Heart right ventricle (tissue), 16 donors: ENCODE results near the gene HES3. TPM values are rescaled to one million over a fixed set of nuclear protein-coding genes. Genes with fewer than 3 reads are reported as not detected.

Source experiments
- ATAC-seq, 8 donors: fragments of 200-7000 bp; cut with Tn5 transposase; one replicate each; pipeline ENCODE4 v1.9.1; 2020; ENCODE audit warnings: mild to moderate bottlenecking in 8 of 8, moderate library complexity in 8 of 8, moderate number of reproducible peaks in 1 of 8
- DNase-seq, 2 donors: peaks; one replicate each; pipeline ENCODE4 v3.0.0-alpha.2; 2020
- H3K27ac ChIP-seq, 10 donors: fragments of 200-600 bp; sonication (generic) in 2 of 10; one replicate each; pipeline versions ENCODE4 v1.5.0 to v1.8.0; 2020 to 2022; ENCODE audit warnings: mild to moderate bottlenecking in 3 of 10
- H3K27me3 ChIP-seq, 7 donors: fragments of 200-600 bp; one replicate each; pipeline ENCODE4 v1.8.0; 2021 to 2022; ENCODE audit warnings: mild to moderate bottlenecking in 2 of 7
- H3K36me3 ChIP-seq, 9 donors: fragments of 200-600 bp; sonication (generic) in 1 of 9; one replicate each; pipeline versions ENCODE4 v1.5.0 to v1.8.0; 2020 to 2022; ENCODE audit warnings: mild to moderate bottlenecking in 2 of 9
- H3K4me1 ChIP-seq, 9 donors: fragments of 200-600 bp; sonication (generic) in 1 of 9; one replicate each; pipeline versions ENCODE4 v1.5.0 to v1.8.0; 2020 to 2022; ENCODE audit warnings: mild to moderate bottlenecking in 4 of 9
- H3K4me3 ChIP-seq, 10 donors: fragments of 200-600 bp; sonication (generic) in 2 of 10; one replicate each; pipeline versions ENCODE4 v1.5.0 to v1.8.0; 2020 to 2022; ENCODE audit warnings: mild to moderate bottlenecking in 7 of 10, moderate library complexity in 2 of 10
- H3K9me3 ChIP-seq, 11 donors: fragments of 200-600 bp in 10 of 11; sonication (generic) in 2 of 11; one replicate each; pipeline versions ENCODE4 v1.5.0 to v1.8.0; 2013 to 2022; ENCODE audit warnings: mild to moderate bottlenecking in 2 of 11, control low read depth in 1 of 11, moderate library complexity in 1 of 11
- CTCF ChIP-seq, 9 donors: fragments of 200-600 bp; sonication (generic) in 2 of 9; IDR thresholded peaks; one replicate each; pipeline versions ENCODE4 v1.5.0 to v1.8.0; 2021 to 2022; ENCODE audit warnings: antibody characterized with exemption in 9 of 9, mild to moderate bottlenecking in 5 of 9, moderate library complexity in 1 of 9
- WGBS, 2 donors: extraction: QIAGEN DNeasy Blood & Tissue Kit; methylation state at CpG; one replicate each; pipeline ENCODE4 v1.1.7; 2013; ENCODE audit warnings: inconsistent platforms in 1 of 2; 5-methylcytosine and 5-hydroxymethylcytosine counted together
- intact Hi-C, 10 donors: fragments of 100-400 bp; cut with DNase I; formaldehyde crosslinking; loops; one replicate each; pipeline versions ENCODE4 v1.11.1 to v1.14.2; 2022
- polyA plus RNA-seq, 2 donors: library from polyadenylated mRNA; stranded (reverse); fragments of 200-250 nt; gene quantifications; one replicate each; pipeline ENCODE4 v1.2.3, GENCODE V29; 2013
- total RNA-seq, 10 donors: library from RNA; stranded (reverse); fragmentation: NEBNext Ultra II Directional in 3 of 10; extraction: Animal tissue kit (Norgen Biotek cat#: 25700) in 3 of 10; gene quantifications; one replicate each; pipeline versions ENCODE4 v1.2.1 to v1.2.4, GENCODE V29; 2021 to 2023
- donor health status: Arrhythmogenic right ventricular cardiomyopathy.
- donor health status: ischemic (EF 13 %, LVEDD 7.1; RV severe dilation, severe dysfunction).
- donor health status: healthy with polysubstance abuse.
- donor health status: DM: no; HTN: yes; CAD: no.
- donor health status: DM: no; HTN: no; CAD: no.
- donor health status: ischemic (EF 25% LVEDD 6.9; RV normal size, moderate dysfunction).
- donor health status: ischemic (EF 25% LVEDD 5.7; RV mildly dilated, moderate dysfunction).
- donor health status: healthy.
- donor health status: DM: yes; HTN: yes; CAD: no.
- donor health status: Ischemic cardiomyopathy.
- donor health status: ischemic (EF 35%, LVEDD 5.7; RV mildly dilated, moderate dysfunction).
- donor health status: nonischemic (EF 11% LVEDD 7.7; RV severe dilation, severe dysfunction).
- donor health status: DM: yes; HTN: yes; CAD: no.
- donor health status: PGD.
- donor health status: ischemic (EF 29% LVEDD 5.4; RV normal size, mild dysfunction).
- donor health status: nonischemic (EF 23%, LVEDD 6.1; RV moderate dilation, normal function).

Gene HES3
- total and polyA plus RNA-seq, 12 donors: not detected

GRCh38 chr1:6199298-6200187 is 44.4 kb upstream of the HES3 start, which contains the start of gene RPL22:
RPL22 (minus strand) TSS chr1:6199595; CDS start chr1:6199573, 22 bp downstream.
- DNase-seq (peak; percentile 96 to 99), ATAC-seq (peak; percentile 96 to 99 (median 98))
- no peaks in the 10 kb centered on the region for H3K9me3 ChIP-seq
- 1% methylated on average over 53 of the region's 53 CpGs for WGBS, 2 donors
- H3K27ac ChIP-seq: peak within 1 kb of the TSS; percentile 3 to 92 (median 88)
- H3K4me3 ChIP-seq: peak within 1 kb of the TSS; percentile 72 to 100 (median 90)
- H3K27me3 ChIP-seq: no peaks in the 10 kb centered on the region
- peaks cover 0 to 33% (median 21%) of the 10 kb centered on the region in 9 donors for H3K36me3 ChIP-seq
- H3K4me1 ChIP-seq: peaks cover 0 to 37% (median 32%) of the 10 kb centered on the region in 9 donors
- intact Hi-C loops: loop anchor here in 5 of 10 donors (5.0 to 10.0 kb wide), 2 partner anchors 38 to 145 kb away; partner anchors contain the start of gene ICMT (in 5 of the 5)
- TF ChIP-seq CTCF (IDR thresholded peaks at IDR 0.05): no peak

GRCh38 chr1:6200188-6200809 is 43.7 kb upstream of the HES3 start:
- no peak for TF ChIP-seq CTCF (IDR thresholded peaks at IDR 0.05)
- Histone ChIP-seq H3K4me1 (peaks cover 6 to 44% (median 39%) of the 10 kb centered on the region in 9 donors), H3K27ac (peak overlapping the region; percentile 3 to 92 (median 88)), H3K9me3 (no peaks in the 10 kb centered on the region), H3K4me3 (peak overlapping the region in 9 of 10 donors; percentile 72 to 100 (median 89)), H3K36me3 (peaks cover 0 to 25% (median 14%) of the 10 kb centered on the region in 9 donors), H3K27me3 (peaks cover 0 to 6% (median 0%) of the 10 kb centered on the region in 7 donors)
- WGBS, 2 donors: 63% methylated on average over 10 of the region's 10 CpGs
- DNase-seq (no peak), ATAC-seq (no peak)
- intact Hi-C loops: loop anchor here in 1 of 10 donors (5.0 to 10.0 kb wide), 2 partner anchors 37 to 145 kb away; partner anchors contain the start of gene ICMT

- WGBS, 2 donors: 89 to 92% methylated on average over 7 of the region's 7 CpGs
- intact Hi-C loops: loop anchor here in 1 of 10 donors (5.0 to 10.0 kb wide), 2 partner anchors 35 to 147 kb away; partner anchors contain the start of gene ICMT
- H3K4me1 ChIP-seq: peaks cover 12 to 58% (median 54%) of the 10 kb centered on the region in 9 donors
- no peak overlapping the region for H3K27ac ChIP-seq
- no peaks in the 10 kb centered on the region for H3K9me3 ChIP-seq
- no peak overlapping the region for H3K4me3 ChIP-seq
- peaks cover 0 to 6% (median 0%) of the 10 kb centered on the region in 9 donors for H3K36me3 ChIP-seq
- ATAC-seq (no peak), DNase-seq (no peak)
- no peak for TF ChIP-seq CTCF (IDR thresholded peaks at IDR 0.05)
- H3K27me3 ChIP-seq: peaks cover 0 to 26% (median 0%) of the 10 kb centered on the region in 7 donors
These were observed 41.7 kb upstream of the HES3 start for GRCh38 chr1:6202256-6202655.
